Lung (tissue), 12 donors: Measurements from ENCODE around the gene MTARC2. TPM values are rescaled to one million over a fixed set of nuclear protein-coding genes. Genes with fewer than 3 reads are reported as not detected.

ENCODE experiments used
- ATAC-seq: fragments of 200-7000 bp; cut with Tn5 transposase; one replicate; pipeline ENCODE4 v1.9.1; 2020; ENCODE audit warnings: moderate number of reproducible peaks; ENCODE audit not compliant: insufficient read depth, low FRiP score
- DNase-seq, 3 donors: peaks; one replicate each; pipeline ENCODE4 v3.0.0-alpha.2; 2013 to 2017
- H3K27ac ChIP-seq, 2 donors: one replicate each; pipeline ENCODE4 v1.5.1; 2013; ENCODE audit warnings: mild to moderate bottlenecking in 2 of 2, moderate library complexity in 2 of 2, control low read depth in 1 of 2, inconsistent platforms in 1 of 2, low read depth in 1 of 2, low read length in 1 of 2
- H3K27me3 ChIP-seq, 3 donors: one replicate each; pipeline ENCODE4 v1.5.1; 2013; ENCODE audit warnings: low read length in 2 of 3; ENCODE audit not compliant: control insufficient read depth in 3 of 3, insufficient read depth in 3 of 3
- H3K36me3 ChIP-seq, 4 donors: one replicate each; pipeline ENCODE4 v1.5.1; 2013; ENCODE audit warnings: low read length in 4 of 4, mild to moderate bottlenecking in 1 of 4, moderate library complexity in 1 of 4; ENCODE audit not compliant: control insufficient read depth in 4 of 4, insufficient read depth in 4 of 4
- H3K4me1 ChIP-seq, 5 donors: one replicate each; pipeline ENCODE4 v1.5.1; 2013; ENCODE audit warnings: low read length in 5 of 5, mild to moderate bottlenecking in 2 of 5, moderate library complexity in 1 of 5; ENCODE audit not compliant: control insufficient read depth in 5 of 5, insufficient read depth in 5 of 5
- H3K4me3 ChIP-seq: one replicate; pipeline ENCODE4 v1.5.1; 2013; ENCODE audit warnings: mild to moderate bottlenecking, control low read depth, moderate library complexity
- H3K9ac ChIP-seq, 2 donors: one replicate each; pipeline ENCODE4 v1.5.1; 2013; ENCODE audit warnings: low read length in 2 of 2, control low read depth in 1 of 2; ENCODE audit not compliant: insufficient read depth in 1 of 2
- H3K9me3 ChIP-seq, 4 donors: one replicate each; pipeline ENCODE4 v1.5.1; 2013; ENCODE audit warnings: low read length in 3 of 4, mild to moderate bottlenecking in 1 of 4, moderate library complexity in 1 of 4; ENCODE audit not compliant: control insufficient read depth in 4 of 4, insufficient read depth in 3 of 4
- WGBS, 2 donors: extraction: QIAGEN DNeasy Blood & Tissue Kit; methylation state at CpG; one replicate each; pipeline ENCODE4 v1.1.7; 2013; 5-methylcytosine and 5-hydroxymethylcytosine counted together
- polyA plus RNA-seq, 2 donors: library from polyadenylated mRNA; stranded (reverse); fragments of 200-250 nt; gene quantifications; one replicate each; pipeline ENCODE4 v1.2.1, GENCODE V29; 2013
- total RNA-seq, 2 donors: library from RNA; depleted of rRNA in 1 of 2; stranded (reverse); fragments of >200 nt in 1 of 2; gene quantifications; one replicate each; pipeline ENCODE4 v1.2.1, GENCODE V29; 2014 to 2021
- TF ChIP-seq, protein P1 (sequence below): IDR thresholded peaks from 2 replicates; pipeline ENCODE4 v1.5.1; 2012; ENCODE audit warnings: mild to moderate bottlenecking; ENCODE audit errors: control extremely low read depth, extremely low read depth
- donor health status: control.
- donor health status: control.
- donor health status: Bipolar disorder and iron deficiency.
- donor health status: healthy.
- donor health status: DM: yes; HTN: yes; CAD: no.

The MTARC2 gene
- total and polyA plus RNA-seq, 4 donors = 21.4 to 49.9 (median 39.5) TPM

DNA sequence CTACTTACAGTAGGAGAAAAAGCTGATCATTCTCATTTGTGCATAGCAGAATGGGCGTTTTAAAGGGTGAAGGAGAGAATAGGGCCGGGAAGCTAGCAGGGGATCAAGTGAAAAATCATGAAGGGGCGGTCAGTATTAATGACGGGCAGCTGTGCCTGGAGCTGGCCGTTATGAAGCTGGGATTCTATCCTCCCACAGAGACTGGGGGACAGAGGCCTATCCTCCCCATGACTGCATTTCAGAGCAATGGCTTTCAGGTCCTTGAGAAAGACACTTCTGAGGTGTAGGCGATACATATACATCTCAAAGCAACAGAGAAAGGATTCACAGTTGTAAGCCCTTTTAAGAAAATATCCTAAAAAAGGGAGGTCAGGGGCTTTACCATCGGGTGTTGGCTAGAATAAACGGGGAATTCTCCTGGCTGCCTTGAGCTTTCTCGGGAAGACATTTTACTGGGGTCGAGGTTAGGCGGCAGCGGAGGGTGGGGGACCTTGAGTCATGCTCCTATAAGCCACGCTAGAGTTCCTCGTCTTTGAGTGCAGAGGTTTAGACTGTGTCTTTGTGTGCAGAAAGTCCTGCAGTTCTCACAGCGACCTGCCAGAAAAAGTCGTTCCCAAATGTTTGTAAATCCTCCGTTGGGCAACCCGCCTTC lies 559 bp upstream of the MTARC2 start:
- peaks cover 4 to 54% (median 22%) of the 10 kb centered on the region in 5 donors for H3K4me1 ChIP-seq
- peak overlapping the region in 1 of 2 donors; percentile 89 for H3K9ac ChIP-seq
- WGBS, 2 donors = 22 to 33% methylated on average over 18 of the region's 18 CpGs
- ATAC-seq (peak; percentile 2), DNase-seq (peak in 1 of 3 donors; percentile 42)
- peaks cover 0 to 4% (median 0%) of the 10 kb centered on the region in 4 donors for H3K36me3 ChIP-seq
- H3K27me3 ChIP-seq = no peaks in the 10 kb centered on the region
- H3K9me3 ChIP-seq = peaks cover 0 to 2% (median 0%) of the 10 kb centered on the region in 4 donors
- TF ChIP-seq, protein P1, sequence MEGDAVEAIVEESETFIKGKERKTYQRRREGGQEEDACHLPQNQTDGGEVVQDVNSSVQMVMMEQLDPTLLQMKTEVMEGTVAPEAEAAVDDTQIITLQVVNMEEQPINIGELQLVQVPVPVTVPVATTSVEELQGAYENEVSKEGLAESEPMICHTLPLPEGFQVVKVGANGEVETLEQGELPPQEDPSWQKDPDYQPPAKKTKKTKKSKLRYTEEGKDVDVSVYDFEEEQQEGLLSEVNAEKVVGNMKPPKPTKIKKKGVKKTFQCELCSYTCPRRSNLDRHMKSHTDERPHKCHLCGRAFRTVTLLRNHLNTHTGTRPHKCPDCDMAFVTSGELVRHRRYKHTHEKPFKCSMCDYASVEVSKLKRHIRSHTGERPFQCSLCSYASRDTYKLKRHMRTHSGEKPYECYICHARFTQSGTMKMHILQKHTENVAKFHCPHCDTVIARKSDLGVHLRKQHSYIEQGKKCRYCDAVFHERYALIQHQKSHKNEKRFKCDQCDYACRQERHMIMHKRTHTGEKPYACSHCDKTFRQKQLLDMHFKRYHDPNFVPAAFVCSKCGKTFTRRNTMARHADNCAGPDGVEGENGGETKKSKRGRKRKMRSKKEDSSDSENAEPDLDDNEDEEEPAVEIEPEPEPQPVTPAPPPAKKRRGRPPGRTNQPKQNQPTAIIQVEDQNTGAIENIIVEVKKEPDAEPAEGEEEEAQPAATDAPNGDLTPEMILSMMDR = no peak
- peak overlapping the region; percentile 95 for H3K27ac ChIP-seq
- peak overlapping the region; percentile 82 for H3K4me3 ChIP-seq

DNA sequence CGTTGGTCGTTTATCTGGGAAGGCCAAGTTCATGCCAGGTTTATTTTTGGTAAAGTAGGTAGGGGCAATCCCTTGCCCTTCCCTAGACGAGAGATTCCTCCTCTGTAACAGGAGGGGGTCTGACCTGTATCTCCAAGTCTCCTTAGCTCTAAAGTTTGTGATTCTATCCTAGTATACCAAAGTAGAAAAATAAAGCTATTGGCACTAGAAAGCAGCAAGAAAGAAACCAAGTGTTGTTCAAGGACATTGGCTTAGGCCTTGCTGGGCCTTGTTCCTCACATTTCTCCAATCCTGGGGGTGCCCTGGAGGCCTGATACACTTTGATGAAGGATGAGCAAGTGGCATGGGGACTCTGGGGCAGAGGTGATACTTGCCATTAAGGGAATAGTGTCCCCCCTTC lies 814 bp downstream of the MTARC2 start:
- H3K4me1 ChIP-seq = peaks cover 9 to 62% (median 22%) of the 10 kb centered on the region in 5 donors
- peak overlapping the region; percentile 95 for H3K27ac ChIP-seq
- no peaks in the 10 kb centered on the region for H3K27me3 ChIP-seq
- DNase-seq (peak in 1 of 3 donors; percentile 50), ATAC-seq (no peak)
- H3K36me3 ChIP-seq = peaks cover 0 to 4% (median under 1%) of the 10 kb centered on the region in 4 donors
- TF ChIP-seq, protein P1 = no peak
- peak overlapping the region; percentile 55 to 67 for H3K9ac ChIP-seq
- H3K4me3 ChIP-seq = peak overlapping the region; percentile 82
- WGBS, 2 donors = 6 to 17% methylated on average over 3 of the region's 3 CpGs
- H3K9me3 ChIP-seq = peaks cover 0 to 3% (median 0%) of the 10 kb centered on the region in 4 donors

- TF ChIP-seq, protein P1 = no peak
- peaks cover 9 to 70% (median 34%) of the 10 kb centered on the region in 5 donors for H3K4me1 ChIP-seq
- peaks cover 0 to 8% (median 7%) of the 10 kb centered on the region in 4 donors for H3K36me3 ChIP-seq
- H3K27me3 ChIP-seq = no peaks in the 10 kb centered on the region
- H3K9ac ChIP-seq = peak overlapping the region in 1 of 2 donors; percentile 79
- peak overlapping the region in 1 of 2 donors; percentile 40 for H3K27ac ChIP-seq
- DNase-seq (peak; percentile 50 to 88 (median 82)), ATAC-seq (no peak)
- peaks cover 0 to 3% (median 0%) of the 10 kb centered on the region in 4 donors for H3K9me3 ChIP-seq
- WGBS, 2 donors = 19 to 21% methylated on average over 6 of the region's 6 CpGs
- no peak overlapping the region for H3K4me3 ChIP-seq
These were observed 2.0 kb downstream of the MTARC2 start for GRCh38 chr1:220750131-220750515.
